ENCODE results near the gene APIP.
"Not testable (repeated sequence)": the region's sequence is repeated elsewhere in the genome, so short reads cannot be mapped to it uniquely, and the experiment has no call there.

The APIP gene

DNA sequence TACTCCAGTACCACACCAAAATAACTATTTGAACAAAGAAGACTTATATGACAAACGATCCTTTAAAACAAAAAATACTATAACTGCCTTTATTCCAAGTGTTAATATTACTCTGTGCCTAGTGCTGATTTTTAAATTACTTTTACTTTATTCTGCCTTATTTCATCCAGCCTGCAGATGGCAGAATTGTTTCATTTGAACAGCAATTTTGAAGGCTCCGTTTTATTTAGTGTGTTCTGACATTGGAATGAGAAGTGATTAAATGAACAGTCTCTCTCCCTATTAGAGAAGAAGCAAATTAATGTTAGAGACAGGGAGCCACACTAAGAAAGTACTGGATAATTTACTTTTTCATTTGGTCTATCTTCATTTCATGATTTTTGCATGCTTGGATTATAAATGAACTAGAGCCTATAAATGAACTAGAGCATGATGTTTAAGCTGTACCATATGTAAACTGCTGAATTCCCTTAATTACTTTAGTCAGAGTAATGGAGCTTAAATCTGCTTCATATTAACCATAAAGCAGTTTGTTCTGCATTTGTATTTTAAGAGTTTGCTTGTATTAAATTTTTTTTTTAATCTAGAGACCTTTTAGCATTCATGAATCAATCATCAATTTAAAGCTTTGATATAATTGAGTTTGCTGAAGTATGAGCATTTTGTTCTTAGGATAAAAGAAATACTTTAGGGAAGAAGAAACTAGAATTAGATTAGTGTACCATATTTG, 10.1 kb upstream of the APIP start:
- DNase-seq (ENCODE audit: low read depth in 2 of 2, low spot score in 1 of 2): no peak

DNA sequence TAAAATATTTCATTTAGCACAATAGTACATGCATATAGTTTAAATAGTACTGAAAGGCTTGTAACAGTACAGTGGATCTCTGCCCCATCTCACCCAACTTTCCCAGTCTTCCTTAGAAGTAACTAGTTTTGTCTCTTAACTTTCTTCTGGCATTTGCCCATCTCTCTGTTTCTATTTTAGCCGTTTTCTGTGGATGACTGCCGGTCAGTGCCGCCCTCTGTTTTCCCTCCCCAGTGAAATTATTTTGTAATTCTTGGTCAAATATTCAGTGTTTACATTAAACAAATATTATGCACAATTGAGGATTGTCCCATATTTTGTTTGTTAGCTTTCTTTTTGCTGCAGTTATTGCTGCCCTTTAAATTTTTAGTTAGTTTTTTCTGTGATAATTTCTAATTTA, 8.5 kb upstream of the APIP start:
- no peak for DNase-seq (ENCODE audit: low read depth in 2 of 2, low spot score in 1 of 2)

GRCh38 chr11:34921156-34921555, 5.0 kb upstream of the APIP start:
- DNase-seq (ENCODE audit: low read depth in 2 of 2, low spot score in 1 of 2): no peak

DNA sequence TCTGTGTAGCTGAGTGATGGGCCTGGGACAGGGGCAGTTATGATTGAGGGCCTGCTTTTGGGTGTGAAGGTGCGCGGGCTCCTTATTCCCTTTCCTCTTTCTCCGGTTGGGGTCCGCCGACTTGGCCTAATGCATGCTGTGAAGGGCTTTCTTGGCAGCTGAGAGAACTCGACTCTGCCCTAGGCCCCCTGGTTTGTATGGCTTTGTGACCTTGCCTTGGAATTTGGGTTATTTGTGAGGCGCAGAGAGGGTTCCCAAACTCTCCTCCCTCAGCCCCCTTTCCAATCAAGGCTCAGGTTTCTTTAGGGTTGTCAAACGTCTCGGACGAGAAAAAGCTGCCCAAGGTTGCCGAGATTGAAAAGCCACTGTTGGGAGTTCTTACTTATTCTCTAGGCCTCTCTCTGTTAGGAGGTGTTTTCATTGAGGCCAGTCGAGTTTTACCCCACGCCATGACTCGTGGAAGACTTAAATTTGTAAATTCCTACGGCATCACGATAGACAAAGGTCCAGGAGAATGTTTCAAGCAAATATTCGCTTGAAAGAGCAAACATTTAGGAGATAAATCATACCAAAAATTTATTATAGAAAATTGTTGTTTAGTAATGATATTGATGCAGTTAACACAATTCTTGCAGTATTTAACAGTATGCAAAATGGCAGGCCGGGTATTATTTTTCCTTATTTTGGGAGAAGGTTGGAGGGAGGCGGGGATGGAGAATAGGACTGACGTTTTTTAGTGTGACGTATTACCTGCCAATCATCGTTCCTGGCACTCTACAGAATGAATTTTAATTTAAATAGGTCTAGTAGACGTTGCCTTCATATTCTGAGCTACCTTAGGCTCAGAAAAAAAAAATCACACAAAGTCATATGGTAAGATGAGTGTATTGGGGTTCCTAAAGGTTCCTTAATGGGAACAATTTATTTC, 928 bp upstream of the APIP start:
- DNase-seq (ENCODE audit: low read depth in 2 of 2, low spot score in 1 of 2): peak in 1 of 2 donors; percentile 8

DNA sequence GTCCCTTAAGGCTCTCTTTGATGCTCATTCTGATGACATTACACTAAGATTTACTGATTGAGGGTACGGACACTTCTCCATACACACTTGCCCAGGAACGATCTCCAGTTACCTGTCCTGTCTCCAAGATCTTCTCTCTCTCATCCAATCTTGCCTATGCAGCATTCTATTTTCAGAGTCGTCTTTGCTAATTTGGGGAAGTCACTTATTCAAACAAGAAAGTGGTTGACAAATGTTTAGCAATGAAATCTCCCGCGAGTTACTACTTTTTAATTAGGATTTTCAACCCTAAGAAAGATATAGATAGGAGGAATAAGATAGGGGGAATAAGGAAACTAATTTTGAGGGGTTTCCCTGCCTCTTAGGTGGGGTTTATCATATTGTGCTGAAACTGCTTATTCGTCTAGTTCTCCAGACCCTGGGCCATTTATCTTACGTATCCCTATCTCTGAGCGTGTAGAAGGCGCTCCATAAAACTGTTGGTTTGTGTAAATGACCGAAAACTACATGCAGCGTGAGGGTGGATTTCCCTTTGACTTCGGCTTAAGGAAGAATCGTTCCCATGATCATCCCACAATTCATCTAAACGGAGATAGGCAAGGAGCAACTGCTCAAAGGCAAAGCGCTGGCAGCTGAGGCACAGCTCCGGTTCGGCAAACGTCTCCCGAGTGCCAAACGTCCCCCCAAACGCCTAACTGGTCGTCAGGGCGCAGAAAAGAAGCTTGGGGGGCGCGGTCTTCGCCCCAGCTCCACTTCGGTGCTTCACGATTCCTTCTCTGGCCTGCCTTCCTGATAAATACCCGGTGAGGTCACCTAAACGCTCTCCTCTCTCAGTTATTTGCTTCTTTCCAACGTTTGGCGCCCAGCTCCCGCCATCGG, 804 bp downstream of the APIP start:
- no peak for DNase-seq (ENCODE audit: low read depth in 2 of 2, low spot score in 1 of 2)

- not testable (repeated sequence) for DNase-seq (ENCODE audit: low read depth in 2 of 2, low spot score in 1 of 2)
These were observed 2.6 kb downstream of the APIP start for GRCh38 chr11:34913556-34913955.

GRCh38 chr11:34911676-34912075, 4.5 kb downstream of the APIP start:
- DNase-seq (ENCODE audit: low read depth in 2 of 2, low spot score in 1 of 2): no peak

DNA sequence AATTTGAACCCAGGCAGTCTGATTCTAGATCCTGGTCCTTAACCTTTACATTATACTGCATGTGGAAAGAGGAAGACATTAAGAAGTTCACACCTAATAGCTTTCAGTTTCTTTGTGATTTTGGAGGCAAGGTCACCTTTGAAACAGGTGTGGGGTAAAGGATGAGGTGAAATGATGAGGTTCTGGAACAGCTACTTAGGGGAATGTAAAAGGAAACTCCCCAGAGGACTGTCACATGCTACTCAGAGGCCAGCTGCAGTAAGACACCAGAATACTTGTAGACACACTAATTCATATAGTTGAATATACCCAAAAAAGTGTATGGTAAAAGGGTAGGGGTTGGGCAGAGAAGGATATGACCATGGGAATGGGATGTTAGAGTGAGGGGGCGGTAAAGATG, 5.4 kb downstream of the APIP start:
- no peak for DNase-seq (ENCODE audit: low read depth in 2 of 2, low spot score in 1 of 2)

- no peak for DNase-seq (ENCODE audit: low read depth in 2 of 2, low spot score in 1 of 2)
These were observed 6.2 kb downstream of the APIP start for GRCh38 chr11:34909955-34910354.

- DNase-seq (ENCODE audit: low read depth in 2 of 2, low spot score in 1 of 2): no peak
These were observed 6.8 kb downstream of the APIP start for GRCh38 chr11:34909415-34909814.

DNA sequence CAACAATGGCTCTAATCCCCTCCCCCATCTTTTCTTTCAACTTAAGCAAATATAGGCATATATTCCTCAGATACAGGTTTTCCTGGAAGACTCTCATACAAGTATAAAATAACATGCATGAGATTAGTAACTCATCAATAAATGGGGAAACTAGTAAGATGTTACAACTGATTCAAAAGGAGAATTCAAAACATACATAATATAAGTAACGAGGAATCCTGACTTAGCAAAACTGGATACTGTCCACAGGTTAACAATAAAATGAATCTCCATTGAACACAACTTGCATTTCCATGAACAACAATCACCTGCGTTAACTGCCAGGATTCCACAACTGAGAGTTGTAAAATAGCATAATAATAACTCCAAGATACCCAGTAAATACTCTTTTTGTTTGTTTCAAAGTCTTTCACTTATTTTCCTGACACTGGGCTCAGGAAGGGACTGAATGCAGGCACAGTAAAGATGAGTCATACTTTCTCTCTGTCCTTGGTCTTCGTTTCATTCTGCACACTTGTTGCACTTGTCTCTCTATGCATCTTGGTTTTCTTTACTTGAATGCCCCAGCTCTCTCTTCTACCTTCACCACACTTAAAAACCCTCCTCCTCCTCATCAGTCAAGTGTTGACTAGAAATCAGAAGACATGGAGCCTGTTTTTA, 8.1 kb downstream of the APIP start:
- no peak for DNase-seq (ENCODE audit: low read depth in 2 of 2, low spot score in 1 of 2)

DNA sequence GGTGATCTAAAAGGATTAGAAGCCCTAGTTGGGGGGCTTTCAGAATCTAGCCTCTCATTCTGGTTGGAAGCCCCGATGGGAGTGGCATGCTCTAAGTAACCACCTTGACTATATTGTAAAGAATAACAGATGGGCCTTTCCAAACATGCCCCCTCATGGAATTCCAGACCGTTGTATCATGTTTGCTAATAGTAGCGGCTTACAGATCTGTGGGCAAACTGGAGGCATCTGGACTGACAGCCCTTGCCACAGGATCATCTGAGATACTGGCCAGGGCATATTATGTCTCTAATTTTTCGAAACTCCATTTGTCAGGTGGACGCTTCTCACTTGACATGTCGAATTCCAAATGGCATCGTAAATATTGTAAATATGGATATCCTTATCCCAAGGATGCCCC, 10.5 kb downstream of the APIP start:
- DNase-seq (ENCODE audit: low read depth in 2 of 2, low spot score in 1 of 2): no peak

GRCh38 chr11:34904421-34904955, 11.7 kb downstream of the APIP start:
- no peak for DNase-seq (ENCODE audit: low read depth in 2 of 2, low spot score in 1 of 2)

GRCh38 chr11:34899633-34900016, 16.6 kb downstream of the APIP start:
- DNase-seq (ENCODE audit: low read depth in 2 of 2, low spot score in 1 of 2): no peak

DNA sequence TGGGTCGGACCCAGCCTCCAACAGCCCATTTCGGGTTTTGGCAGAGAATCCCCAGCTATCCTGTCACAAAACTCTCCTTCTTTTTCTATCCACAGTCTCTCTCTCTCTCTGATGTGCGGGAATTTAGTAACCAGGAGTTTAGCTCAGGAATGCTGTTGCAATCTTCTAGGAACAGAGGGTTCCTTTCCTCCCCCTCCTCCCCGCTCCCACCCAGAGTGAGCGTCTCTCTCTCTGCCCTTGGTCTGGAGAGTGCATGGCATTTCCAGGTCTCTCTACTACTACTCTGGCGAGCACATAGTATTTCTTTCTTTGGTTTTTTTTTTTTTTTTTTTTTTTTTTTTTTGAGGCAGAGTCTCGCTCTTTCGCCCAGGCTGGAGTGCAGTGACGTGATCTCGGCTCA, 17.7 kb downstream of the APIP start:
- no peak for DNase-seq (ENCODE audit: low read depth in 2 of 2, low spot score in 1 of 2)

DNA sequence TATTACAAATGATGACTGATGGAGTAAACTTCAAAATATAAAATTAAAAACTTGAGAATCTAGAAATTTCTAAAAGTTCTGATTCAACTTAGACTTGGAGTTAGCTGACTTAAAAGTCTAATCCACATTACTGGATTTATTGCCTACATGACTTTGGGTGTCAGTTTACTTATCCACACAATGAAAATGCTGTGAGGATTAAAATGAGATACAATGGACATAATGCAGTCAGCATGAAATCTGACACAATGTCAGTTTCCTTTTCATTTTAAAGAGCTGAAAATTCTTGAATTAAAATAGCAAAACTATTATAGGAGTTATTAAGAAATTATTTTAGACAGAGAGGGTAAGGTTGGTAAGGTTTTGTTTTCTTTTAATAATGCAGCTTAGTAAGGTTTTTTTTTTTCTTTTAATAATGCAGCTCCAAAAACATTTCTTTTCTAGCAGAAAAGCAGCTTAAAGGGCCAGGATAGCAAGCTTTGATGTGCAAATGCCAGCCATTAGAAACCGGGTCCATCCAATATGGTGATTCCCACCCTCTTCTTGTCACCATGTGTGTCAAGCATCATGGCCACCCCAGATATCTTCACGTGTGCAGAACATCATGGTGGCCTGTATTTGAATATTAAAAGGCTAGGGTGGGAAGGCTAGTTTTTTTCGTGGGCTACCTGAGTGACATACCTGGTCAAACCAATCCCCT, 18.9 kb downstream of the APIP start:
- DNase-seq (ENCODE audit: low read depth in 2 of 2, low spot score in 1 of 2): no peak

- DNase-seq (ENCODE audit: low read depth in 2 of 2, low spot score in 1 of 2): not testable (repeated sequence)
These were observed 20.0 kb downstream of the APIP start for GRCh38 chr11:34896191-34896590.

DNA sequence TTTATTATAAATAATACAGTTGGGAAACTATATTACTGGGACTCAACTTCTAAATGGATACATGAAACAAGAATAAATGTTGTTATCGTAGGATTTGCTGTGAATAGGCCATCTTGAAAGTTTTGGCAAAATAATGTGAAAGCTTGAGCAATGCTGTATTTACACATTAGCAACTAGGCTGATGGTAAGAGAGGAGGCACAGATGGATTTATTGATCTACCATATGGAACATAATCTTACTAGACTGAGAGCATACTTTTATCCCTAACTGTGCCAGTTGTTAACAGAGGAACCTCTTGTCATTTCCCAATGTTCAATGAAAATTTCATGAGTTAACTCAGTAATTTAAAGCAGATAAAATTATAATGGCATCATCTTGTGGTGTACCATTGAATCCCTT, 22.8 kb downstream of the APIP start:
- no peak for DNase-seq (ENCODE audit: low read depth in 2 of 2, low spot score in 1 of 2)

GRCh38 chr11:34891611-34892010, 24.6 kb downstream of the APIP start:
- no peak for DNase-seq (ENCODE audit: low read depth in 2 of 2, low spot score in 1 of 2)

GRCh38 chr11:34890812-34891211, 25.4 kb downstream of the APIP start:
- no peak for DNase-seq (ENCODE audit: low read depth in 2 of 2, low spot score in 1 of 2)
